GM23338 (cell line): ENCODE data around the gene CD276. TPM values are rescaled to one million over a fixed set of nuclear protein-coding genes. Genes with fewer than 3 reads are reported as not detected.
"Not testable (repeated sequence)": the region's sequence is repeated elsewhere in the genome, so short reads cannot be mapped to it uniquely, and the experiment has no call there.

Source experiments
- ATAC-seq: fragments of 200-7000 bp; cut with Tn5 transposase; 3 replicates; pipeline ENCODE4 v1.9.1; 2020
- DNase-seq: peaks from one replicate; pipeline ENCODE4 v3.0.0-alpha.2; 2015; ENCODE audit warnings: low spot score
- H2AFZ ChIP-seq: fragments of 200-600 bp; sonication (generic); 2 replicates; pipeline ENCODE4 v1.8.0; 2016; ENCODE audit warnings: antibody characterized with exemption, mild to moderate bottlenecking, moderate library complexity
- H3F3A ChIP-seq: fragments of 200-600 bp; sonication (generic); replicated peaks from 2 replicates; pipeline ENCODE4 v1.8.0; 2017; ENCODE audit warnings: antibody characterized with exemption, mixed run types, low read depth
- H3K27ac ChIP-seq: fragments of 200-600 bp; sonication (generic); 2 replicates; pipeline ENCODE4 v1.6.1; 2016; ENCODE audit warnings: low read depth
- H3K27me3 ChIP-seq: fragments of 200-600 bp; sonication (generic); 2 replicates; pipeline ENCODE4 v1.8.0; 2016; ENCODE audit warnings: mild to moderate bottlenecking, mixed run types, moderate library complexity; ENCODE audit not compliant: insufficient read depth
- H3K36me3 ChIP-seq: fragments of 200-600 bp; sonication (generic); 2 replicates; pipeline ENCODE4 v1.8.0; 2016; ENCODE audit warnings: mild to moderate bottlenecking; ENCODE audit not compliant: insufficient read depth
- H3K4me1 ChIP-seq: fragments of 200-600 bp; sonication (generic); 2 replicates; pipeline ENCODE4 v1.8.0; 2016; ENCODE audit warnings: mild to moderate bottlenecking, moderate library complexity; ENCODE audit not compliant: insufficient read depth
- H3K4me2 ChIP-seq: fragments of 200-600 bp; sonication (generic); 2 replicates; pipeline ENCODE4 v1.7.1; 2017; ENCODE audit warnings: mixed run types
- H3K4me3 ChIP-seq: fragments of 200-600 bp; sonication (generic); 2 replicates; pipeline ENCODE4 v1.6.1; 2016; ENCODE audit warnings: mixed run types
- H3K79me2 ChIP-seq: fragments of 200-600 bp; sonication (generic); replicated peaks from 2 replicates; pipeline ENCODE4 v1.8.0; 2017; ENCODE audit warnings: mild to moderate bottlenecking; ENCODE audit not compliant: insufficient read depth
- H3K9me2 ChIP-seq: fragments of 200-600 bp; sonication (generic); 2 replicates; pipeline ENCODE4 v1.8.0; 2017; ENCODE audit not compliant: insufficient read depth
- H4K20me1 ChIP-seq: fragments of 200-600 bp; sonication (generic); replicated peaks from 2 replicates; pipeline ENCODE4 v1.8.0; 2017; ENCODE audit warnings: mild to moderate bottlenecking; ENCODE audit not compliant: insufficient read depth
- H3K27ac Mint-ChIP-seq: 2 replicates; pipeline ENCODE4 v1.8.0; 2020; ENCODE audit warnings: inconsistent platforms, mild to moderate bottlenecking, moderate library complexity, mixed read lengths
- H3K27me3 Mint-ChIP-seq: 3 replicates; pipeline ENCODE4 v1.8.0; 2022; ENCODE audit warnings: low read depth, mild to moderate bottlenecking, moderate library complexity, mixed read lengths, inconsistent platforms; ENCODE audit not compliant: insufficient read depth, poor library complexity
- H3K36me3 Mint-ChIP-seq: 3 replicates; pipeline ENCODE4 v1.8.0; 2021; ENCODE audit warnings: low read depth, mild to moderate bottlenecking, inconsistent platforms, moderate library complexity, mixed read lengths
- H3K4me1 Mint-ChIP-seq: 3 replicates; pipeline ENCODE4 v1.8.0; 2020; ENCODE audit warnings: mild to moderate bottlenecking, inconsistent platforms, mixed read lengths
- H3K4me3 Mint-ChIP-seq: 3 replicates; pipeline ENCODE4 v1.8.0; 2021; ENCODE audit warnings: moderate library complexity, mild to moderate bottlenecking, inconsistent platforms, mixed read lengths
- H3K9me3 Mint-ChIP-seq: 3 replicates; pipeline ENCODE4 v1.8.0; 2020; ENCODE audit warnings: moderate library complexity, mild to moderate bottlenecking, inconsistent platforms, mixed read lengths
- CTCF ChIP-seq, 2 experiments: fragments of 200-600 bp in 1 of 2; sonication (generic) in 1 of 2; conservative IDR thresholded peaks; 2 replicates each; pipeline versions ENCODE4 v1.5.1 to v1.6.1; 2016 to 2017; ENCODE audit warnings: antibody characterized with exemption in 2 of 2, low read depth in 2 of 2, mild to moderate bottlenecking in 2 of 2, moderate library complexity in 1 of 2
- polyA plus RNA-seq: library from polyadenylated mRNA; unstranded; fragments of >200 nt; fragmentation: Nextera tagmentation; extraction: Ambion mirVana; gene quantifications from 2 replicates; pipeline ENCODE4 v1.2.1, GENCODE V29; 2016
- total RNA-seq: library from RNA; depleted of rRNA; stranded (reverse); fragments of >200 nt; shearing (Covaris generic); gene quantifications from 2 replicates; pipeline ENCODE4 v1.2.3, GENCODE V29; 2014

Gene CD276
- total and polyA plus RNA-seq, 2 experiments from 2014 or later, result 60.9 to 158 TPM

GRCh38 chr15:73702311-73703239, 18.4 kb downstream of the CD276 start:
- not testable (repeated sequence) for H3F3A ChIP-seq, H3K4me1 ChIP-seq, H2AFZ ChIP-seq, DNase-seq, H3K9me3 Mint-ChIP-seq, H3K36me3 ChIP-seq, H3K9me2 ChIP-seq, H3K4me3 Mint-ChIP-seq, H3K4me2 ChIP-seq, H3K27me3 ChIP-seq, H3K27ac ChIP-seq, H3K4me3 ChIP-seq, H3K27ac Mint-ChIP-seq
- Mint-ChIP-seq H3K36me3 (peaks cover 47% of the 10 kb centered on the region), H3K27me3 (peaks cover 10% of the 10 kb centered on the region), H3K4me1 (peaks cover 27% of the 10 kb centered on the region)
- ATAC-seq, result peak; percentile 15
- Histone ChIP-seq H3K79me2 (peaks cover 38% of the 10 kb centered on the region), H4K20me1 (peaks cover 15% of the 10 kb centered on the region; the same call in 1 of the 2 replicates)
- peak in 1 of 2 experiments; percentile 20; a peak in 2 of 4 replicates for TF ChIP-seq CTCF (conservative IDR thresholded peaks at IDR 0.05; ENCODE audit: low read depth in 2 of 2)

GRCh38 chr15:73703601-73704000, 19.4 kb downstream of the CD276 start:
- peaks cover 20% of the 10 kb centered on the region for H3K4me1 Mint-ChIP-seq
- peaks cover 12% of the 10 kb centered on the region for H3K27me3 Mint-ChIP-seq
- not testable (repeated sequence) for H3K36me3 ChIP-seq, H3K4me1 ChIP-seq, H3K27ac ChIP-seq, H3K27ac Mint-ChIP-seq, DNase-seq, H3K4me3 Mint-ChIP-seq, H3K9me2 ChIP-seq, H3K4me3 ChIP-seq, H3K9me3 Mint-ChIP-seq, H3K27me3 ChIP-seq, H3K4me2 ChIP-seq, H3F3A ChIP-seq, H2AFZ ChIP-seq
- Histone ChIP-seq H4K20me1 (peaks cover 15% of the 10 kb centered on the region), H3K79me2 (peaks cover 28% of the 10 kb centered on the region)
- H3K36me3 Mint-ChIP-seq, result peaks cover 48% of the 10 kb centered on the region
- ATAC-seq, result peak; percentile 42

- Mint-ChIP-seq H3K27me3 (peaks cover 15% of the 10 kb centered on the region), H3K4me1 (peaks cover 14% of the 10 kb centered on the region), H3K36me3 (peaks cover 55% of the 10 kb centered on the region)
- not testable (repeated sequence) for H3K4me3 ChIP-seq, H3K4me1 ChIP-seq, H3F3A ChIP-seq, H3K27ac ChIP-seq, DNase-seq, H3K27me3 ChIP-seq, H3K36me3 ChIP-seq, H3K4me3 Mint-ChIP-seq, H3K9me2 ChIP-seq, H3K9me3 Mint-ChIP-seq, H2AFZ ChIP-seq, H3K27ac Mint-ChIP-seq, H3K4me2 ChIP-seq, ATAC-seq
- H3K79me2 ChIP-seq, result peaks cover 23% of the 10 kb centered on the region
- peaks cover 15% of the 10 kb centered on the region for H4K20me1 ChIP-seq
Observed at GRCh38 chr15:73704142-73704868, 20.1 kb downstream of the CD276 start.
